Measurements from ENCODE around the gene HHAT. TPM values are rescaled to one million over a fixed set of nuclear protein-coding genes. Genes with fewer than 3 reads are reported as not detected.

HHAT gene
- total and polyA plus RNA-seq, 4 donors = 1.2 to 11.3 (median 3.8) TPM

- Histone ChIP-seq H3K9ac (ENCODE audit: insufficient read depth in 1 of 2, low read length in 2 of 2) (no peak overlapping the region), H3K9me3 (ENCODE audit: control insufficient read depth in 4 of 4, insufficient read depth in 3 of 4, low read length in 3 of 4) (peaks cover 0 to 2% (median 0%) of the 10 kb centered on the region in 4 donors), H3K4me1 (ENCODE audit: control insufficient read depth in 5 of 5, insufficient read depth in 5 of 5, low read length in 5 of 5) (no peaks in the 10 kb centered on the region), H3K27me3 (ENCODE audit: control insufficient read depth in 3 of 3, insufficient read depth in 3 of 3, low read length in 2 of 3) (no peaks in the 10 kb centered on the region), H3K36me3 (ENCODE audit: control insufficient read depth in 4 of 4, insufficient read depth in 4 of 4, low read length in 4 of 4) (peaks cover 0 to 4% (median 0%) of the 10 kb centered on the region in 4 donors), H3K27ac (ENCODE audit: low read depth in 1 of 2, low read length in 1 of 2) (no peak overlapping the region), H3K4me3 (no peak overlapping the region)
- DNase-seq (no peak), ATAC-seq (ENCODE audit: insufficient read depth, low FRiP score) (no peak)
- no peak for TF ChIP-seq CTCF (IDR thresholded peaks at IDR 0.05; ENCODE audit: control extremely low read depth, extremely low read depth)
- WGBS, 2 donors = 83 to 87% methylated on average over 2 of the region's 2 CpGs
Observed at GRCh38 chr1:210467440-210468043, 138.8 kb downstream of the HHAT start.

DNA sequence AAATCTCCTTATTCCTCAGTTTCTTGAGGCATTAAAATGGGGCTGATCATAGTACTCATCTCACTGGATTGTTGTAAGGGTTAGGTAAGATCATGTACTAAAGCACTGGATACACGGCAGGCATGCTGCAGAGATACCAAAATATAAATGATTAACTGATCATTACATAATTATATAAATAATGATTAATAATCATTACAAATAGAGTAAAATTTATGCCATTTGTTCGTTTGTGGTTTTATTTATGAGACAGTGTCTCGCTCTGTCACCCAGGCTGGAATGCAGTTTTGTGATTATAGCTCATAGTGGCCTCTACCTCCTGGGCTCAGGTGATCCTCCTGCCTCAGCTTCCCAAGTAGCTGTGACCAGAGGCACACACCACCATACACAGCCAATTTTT is 140.7 kb downstream of the HHAT start:
- H3K36me3 ChIP-seq (ENCODE audit: control insufficient read depth in 4 of 4, insufficient read depth in 4 of 4, low read length in 4 of 4) = peaks cover 0 to 4% (median 0%) of the 10 kb centered on the region in 4 donors
- no peak for TF ChIP-seq CTCF (IDR thresholded peaks at IDR 0.05; ENCODE audit: control extremely low read depth, extremely low read depth)
- no peak overlapping the region for H3K9ac ChIP-seq (ENCODE audit: insufficient read depth in 1 of 2, low read length in 2 of 2)
- peaks cover 0 to under 1% (median 0%) of the 10 kb centered on the region in 4 donors for H3K9me3 ChIP-seq (ENCODE audit: control insufficient read depth in 4 of 4, insufficient read depth in 3 of 4, low read length in 3 of 4)
- no peak overlapping the region for H3K4me3 ChIP-seq
- no peaks in the 10 kb centered on the region for H3K27me3 ChIP-seq (ENCODE audit: control insufficient read depth in 3 of 3, insufficient read depth in 3 of 3, low read length in 2 of 3)
- no peak for ATAC-seq (ENCODE audit: insufficient read depth, low FRiP score)
- no peaks in the 10 kb centered on the region for H3K4me1 ChIP-seq (ENCODE audit: control insufficient read depth in 5 of 5, insufficient read depth in 5 of 5, low read length in 5 of 5)
- WGBS, 2 donors = 87 to 94% methylated on average over 3 of the region's 3 CpGs
- no peak for DNase-seq
- H3K27ac ChIP-seq (ENCODE audit: low read depth in 1 of 2, low read length in 1 of 2) = no peak overlapping the region

GRCh38 chr1:210475321-210475720 is 146.6 kb downstream of the HHAT start:
- TF ChIP-seq CTCF (IDR thresholded peaks at IDR 0.05; ENCODE audit: control extremely low read depth, extremely low read depth) = no peak
- DNase-seq (no peak), ATAC-seq (ENCODE audit: insufficient read depth, low FRiP score) (no peak)
- Histone ChIP-seq H3K27me3 (ENCODE audit: control insufficient read depth in 3 of 3, insufficient read depth in 3 of 3, low read length in 2 of 3) (no peaks in the 10 kb centered on the region), H3K4me3 (no peak overlapping the region), H3K9ac (ENCODE audit: insufficient read depth in 1 of 2, low read length in 2 of 2) (no peak overlapping the region), H3K36me3 (ENCODE audit: control insufficient read depth in 4 of 4, insufficient read depth in 4 of 4, low read length in 4 of 4) (no peaks in the 10 kb centered on the region), H3K27ac (ENCODE audit: low read depth in 1 of 2, low read length in 1 of 2) (no peak overlapping the region), H3K9me3 (ENCODE audit: control insufficient read depth in 4 of 4, insufficient read depth in 3 of 4, low read length in 3 of 4) (no peaks in the 10 kb centered on the region), H3K4me1 (ENCODE audit: control insufficient read depth in 5 of 5, insufficient read depth in 5 of 5, low read length in 5 of 5) (peaks cover 0 to 4% (median 0%) of the 10 kb centered on the region in 5 donors)

GRCh38 chr1:210475806-210476205 is 147.1 kb downstream of the HHAT start:
- no peak overlapping the region for H3K9ac ChIP-seq (ENCODE audit: insufficient read depth in 1 of 2, low read length in 2 of 2)
- DNase-seq (no peak), ATAC-seq (ENCODE audit: insufficient read depth, low FRiP score) (no peak)
- H3K4me3 ChIP-seq = no peak overlapping the region
- no peak overlapping the region for H3K27ac ChIP-seq (ENCODE audit: low read depth in 1 of 2, low read length in 1 of 2)
- no peaks in the 10 kb centered on the region for H3K9me3 ChIP-seq (ENCODE audit: control insufficient read depth in 4 of 4, insufficient read depth in 3 of 4, low read length in 3 of 4)
- no peaks in the 10 kb centered on the region for H3K27me3 ChIP-seq (ENCODE audit: control insufficient read depth in 3 of 3, insufficient read depth in 3 of 3, low read length in 2 of 3)
- TF ChIP-seq CTCF (IDR thresholded peaks at IDR 0.05; ENCODE audit: control extremely low read depth, extremely low read depth) = no peak
- 76 to 92% methylated on average over 2 of the region's 2 CpGs for WGBS, 2 donors
- peaks cover 0 to 4% (median 0%) of the 10 kb centered on the region in 5 donors for H3K4me1 ChIP-seq (ENCODE audit: control insufficient read depth in 5 of 5, insufficient read depth in 5 of 5, low read length in 5 of 5)
- H3K36me3 ChIP-seq (ENCODE audit: control insufficient read depth in 4 of 4, insufficient read depth in 4 of 4, low read length in 4 of 4) = no peaks in the 10 kb centered on the region
